Activated CD4-positive, CD25-positive, alpha-beta regulatory T cell treated with anti-CD3 and anti-CD28 coated beads, Interleukin-2, amount 50 U/mL, for 16 hours (primary cell): ENCODE results near the gene GPATCH2.
"Not testable (repeated sequence)": the region's sequence is repeated elsewhere in the genome, so short reads cannot be mapped to it uniquely, and the experiment has no call there.

Experiments used
- DNase-seq: peaks from one replicate; pipeline ENCODE4 v3.0.0-alpha.2; 2020; ENCODE audit warnings: low read depth, low spot score

The GPATCH2 gene

DNA sequence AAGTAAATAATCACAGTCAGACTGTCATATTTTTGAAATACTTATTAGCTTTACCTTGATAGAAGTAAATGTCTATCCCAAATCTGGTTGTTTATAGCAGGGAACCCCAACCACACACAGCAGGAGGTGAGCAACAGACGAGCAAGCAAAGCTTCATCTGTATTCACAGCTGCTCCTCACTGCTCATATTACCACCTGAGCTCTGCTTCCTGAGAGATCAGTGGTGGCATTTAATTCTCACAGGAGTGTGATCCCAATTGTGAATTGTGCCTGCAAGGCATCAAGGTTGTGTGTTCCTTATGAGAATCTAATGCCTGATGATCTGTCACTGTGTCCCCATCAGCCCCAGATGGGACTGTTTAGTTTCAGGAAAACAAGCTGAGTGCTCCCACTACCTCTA is 104.3 kb downstream of the GPATCH2 start:
- no peak for DNase-seq

DNA sequence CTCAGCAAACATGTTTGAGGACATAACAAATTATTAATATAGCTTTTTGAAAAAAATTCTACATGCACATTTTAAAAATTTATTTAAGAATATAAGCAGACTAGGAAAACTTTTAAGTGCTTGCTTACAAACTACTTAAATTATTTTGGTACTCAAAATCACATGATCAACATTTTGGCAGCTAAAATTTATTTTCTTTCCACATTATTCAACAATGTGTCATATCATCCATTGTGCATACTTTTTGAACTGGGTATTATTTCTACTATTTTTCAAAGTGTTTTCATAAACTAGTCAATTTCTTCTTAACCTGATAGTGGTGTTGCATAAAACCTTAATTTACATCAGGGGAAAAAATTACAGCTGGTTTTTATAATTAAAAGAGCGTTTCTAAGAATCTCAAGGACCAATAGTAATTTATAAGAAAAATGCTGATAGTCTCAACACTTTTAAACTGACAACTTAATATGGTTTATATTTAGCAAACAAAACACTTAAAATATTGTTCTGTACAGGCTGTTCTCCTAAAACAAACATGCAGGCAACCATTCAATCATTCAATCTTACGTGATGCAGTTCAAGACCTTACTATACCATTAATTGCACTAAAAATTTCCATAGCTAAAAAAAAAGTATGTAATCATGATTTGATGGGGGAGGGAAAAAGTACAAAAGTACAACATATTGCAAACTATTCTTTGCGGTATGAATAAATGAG is 105.0 kb downstream of the GPATCH2 start:
- no peak for DNase-seq

DNA sequence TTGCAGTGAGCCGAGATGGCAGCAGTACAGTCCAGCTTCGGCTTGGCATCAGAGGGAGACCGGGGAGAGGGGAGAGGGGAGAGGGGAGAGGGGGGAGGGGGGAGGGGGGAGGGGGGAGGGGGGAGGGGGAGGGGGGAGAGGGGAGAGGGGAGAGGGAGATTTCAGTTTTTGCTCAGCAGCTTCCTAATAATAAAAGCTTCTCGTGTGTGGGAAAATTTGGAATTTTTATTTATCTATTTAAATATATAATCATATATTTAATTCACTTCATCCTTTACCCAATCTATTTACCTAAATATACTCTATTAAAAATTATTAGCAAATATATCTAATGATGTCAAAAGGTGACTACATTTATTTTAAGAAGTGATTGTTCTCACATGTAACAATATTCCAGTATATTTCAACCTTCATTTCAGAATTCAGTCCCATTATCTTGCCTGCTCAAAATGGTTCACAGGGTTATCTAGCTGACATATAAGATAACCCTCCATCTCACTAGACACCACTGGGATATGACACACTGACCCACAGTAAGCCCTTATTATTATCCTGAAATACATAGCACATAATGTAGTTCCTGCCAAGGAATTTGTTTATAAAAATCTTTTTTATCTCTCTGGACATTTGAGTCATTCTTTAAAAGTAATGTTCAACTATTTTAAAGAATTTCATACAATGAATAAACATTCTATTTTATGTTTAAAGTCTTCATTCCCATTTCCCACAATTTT is 105.9 kb downstream of the GPATCH2 start:
- no peak for DNase-seq

DNA sequence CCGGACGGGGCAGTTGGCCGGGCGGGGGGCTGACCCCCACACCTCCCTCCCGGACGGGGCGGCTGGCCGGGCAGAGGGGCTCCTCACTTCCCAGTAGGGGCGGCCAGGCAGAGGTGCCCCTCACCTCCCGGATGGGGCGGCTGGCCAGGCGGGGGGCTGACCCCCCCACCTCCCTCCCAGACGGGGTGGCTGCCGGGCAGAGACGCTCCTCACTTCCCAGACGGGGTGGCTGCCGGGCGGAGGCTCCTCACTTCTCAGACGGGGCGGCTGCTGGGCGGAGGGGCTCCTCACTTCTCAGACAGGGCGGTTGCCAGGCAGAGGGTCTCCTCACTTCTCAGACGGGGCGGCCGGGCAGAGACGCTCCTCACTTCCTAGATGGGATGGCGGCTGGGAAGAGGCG is 107.0 kb downstream of the GPATCH2 start:
- not testable (repeated sequence) for DNase-seq

DNA sequence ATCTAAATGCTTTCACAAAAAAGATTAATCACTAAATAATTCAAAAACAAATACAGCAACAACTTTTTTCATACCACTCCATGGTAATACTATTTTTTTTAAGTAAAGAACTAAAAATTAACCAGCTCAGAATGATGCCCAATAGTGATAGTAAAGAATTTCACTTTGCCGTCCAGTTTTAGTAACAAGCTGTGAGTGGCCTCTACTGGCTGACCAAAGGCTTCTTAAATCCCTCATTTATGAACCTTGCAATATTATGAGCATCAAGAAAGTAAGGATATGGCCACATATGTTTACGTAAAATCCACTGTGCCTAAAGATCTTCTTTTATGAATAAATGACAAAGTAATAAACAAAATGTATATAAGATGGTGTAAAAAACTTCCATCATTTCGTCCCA is 108.6 kb downstream of the GPATCH2 start:
- no peak for DNase-seq

DNA sequence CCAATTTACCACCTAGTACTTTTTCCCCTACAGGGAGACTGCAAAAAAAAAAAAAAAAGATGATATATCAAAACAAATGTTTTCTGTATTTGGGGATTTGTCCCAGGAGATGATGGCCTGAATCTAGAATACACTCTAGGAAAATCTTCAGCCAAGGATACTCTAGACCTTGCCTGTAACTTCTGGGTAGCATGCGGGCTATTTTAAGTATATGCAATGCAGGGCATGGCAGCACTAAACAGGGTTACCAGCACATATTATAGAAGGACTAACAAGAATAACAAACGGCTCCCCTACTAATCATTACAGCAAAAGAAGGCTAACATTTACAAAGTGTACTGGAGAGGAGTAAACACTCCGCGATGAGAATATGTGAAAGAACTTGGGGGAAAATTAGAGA is 109.6 kb downstream of the GPATCH2 start:
- DNase-seq: no peak

DNA sequence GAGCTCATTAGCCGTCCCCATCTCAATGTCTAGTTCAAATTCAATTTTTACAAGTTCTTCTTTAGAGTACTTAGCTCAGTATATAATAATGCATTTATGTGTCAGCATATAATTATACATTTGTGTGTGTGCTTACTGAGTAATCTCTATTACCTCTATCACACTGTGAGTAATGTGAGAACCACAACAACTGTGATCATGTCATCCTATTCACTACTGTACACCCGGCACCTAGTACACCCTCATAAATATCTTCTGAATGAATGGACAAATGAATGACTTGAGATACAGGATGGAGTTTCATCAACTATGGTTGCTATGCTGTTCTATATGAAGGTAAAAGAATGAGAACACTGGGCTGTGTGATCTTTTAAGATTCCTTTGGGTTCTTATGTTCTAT is 124.0 kb downstream of the GPATCH2 start:
- no peak for DNase-seq

DNA sequence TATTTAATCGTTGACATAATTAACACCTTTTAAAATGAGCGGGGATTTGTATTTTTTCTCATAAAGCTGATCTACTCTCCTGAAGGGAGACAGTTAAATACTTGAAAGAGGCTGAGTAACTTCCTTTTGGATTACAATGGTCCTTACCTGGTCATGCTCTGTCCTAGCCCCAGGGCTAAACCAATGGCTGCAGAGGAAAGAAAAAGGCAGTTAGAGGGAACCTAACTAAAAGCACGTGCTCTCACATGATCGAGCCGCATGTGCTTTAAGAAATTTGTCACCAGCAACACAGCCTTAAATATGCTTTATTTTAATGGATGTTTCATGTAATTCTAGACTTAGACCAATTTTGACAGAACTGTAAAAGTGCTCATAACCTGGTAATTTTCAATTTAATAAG is 132.7 kb downstream of the GPATCH2 start:
- DNase-seq: no peak

DNA sequence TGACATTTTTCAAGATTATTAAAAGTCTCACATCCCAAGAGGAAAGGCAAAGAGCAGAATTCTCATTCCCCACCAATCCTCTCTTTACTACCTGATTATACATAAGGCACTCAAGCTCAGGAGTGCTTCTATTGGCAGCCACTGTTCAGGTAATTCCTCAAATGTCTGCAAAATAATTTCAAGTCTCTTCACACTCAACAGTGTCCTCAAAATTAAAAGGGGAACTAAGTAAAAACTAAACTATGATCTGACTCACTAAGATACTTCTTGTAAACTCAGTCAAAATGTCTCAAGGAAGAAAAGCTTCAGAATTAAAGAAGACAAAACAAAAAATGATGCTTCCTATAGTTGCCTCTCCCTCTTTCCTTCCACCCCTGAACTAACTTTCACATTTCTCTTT is 135.6 kb downstream of the GPATCH2 start:
- no peak for DNase-seq

DNA sequence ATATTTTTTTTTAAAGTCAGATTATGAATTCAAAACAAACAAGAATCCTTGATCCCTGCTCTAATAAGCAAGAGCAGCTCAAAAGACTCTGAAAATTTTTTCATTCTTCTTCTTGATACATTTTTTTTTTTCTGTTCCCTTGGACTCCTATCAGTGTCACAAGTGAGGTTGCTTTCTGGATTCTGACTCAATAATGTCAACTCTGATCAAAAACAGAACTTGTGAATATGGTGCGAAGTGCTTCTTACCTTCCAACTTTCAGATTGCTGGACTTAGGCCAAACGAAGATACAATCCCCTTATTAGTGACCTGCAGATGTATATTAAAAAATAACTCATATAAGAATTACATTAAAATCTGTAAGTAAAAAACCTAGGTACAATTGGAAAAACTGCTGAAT is 136.1 kb downstream of the GPATCH2 start:
- no peak for DNase-seq

DNA sequence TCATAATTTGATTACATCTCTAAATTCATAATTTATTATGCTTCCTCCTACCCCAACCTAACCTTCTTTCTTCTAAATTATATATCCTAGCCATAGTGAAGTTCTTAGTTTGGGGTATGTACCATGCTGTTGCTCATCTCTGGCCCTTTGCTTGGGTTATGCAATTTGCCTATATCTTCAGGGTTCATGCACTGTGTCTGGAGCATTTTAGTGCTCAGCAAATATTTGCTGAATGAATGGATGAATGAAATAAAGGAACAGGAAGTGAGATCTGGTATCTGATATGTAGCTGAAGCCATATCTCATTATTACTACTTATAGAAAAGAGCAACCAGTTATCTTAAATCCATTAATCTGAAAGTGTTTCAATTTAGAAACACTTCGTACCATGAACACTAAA is 137.6 kb downstream of the GPATCH2 start:
- no peak for DNase-seq

DNA sequence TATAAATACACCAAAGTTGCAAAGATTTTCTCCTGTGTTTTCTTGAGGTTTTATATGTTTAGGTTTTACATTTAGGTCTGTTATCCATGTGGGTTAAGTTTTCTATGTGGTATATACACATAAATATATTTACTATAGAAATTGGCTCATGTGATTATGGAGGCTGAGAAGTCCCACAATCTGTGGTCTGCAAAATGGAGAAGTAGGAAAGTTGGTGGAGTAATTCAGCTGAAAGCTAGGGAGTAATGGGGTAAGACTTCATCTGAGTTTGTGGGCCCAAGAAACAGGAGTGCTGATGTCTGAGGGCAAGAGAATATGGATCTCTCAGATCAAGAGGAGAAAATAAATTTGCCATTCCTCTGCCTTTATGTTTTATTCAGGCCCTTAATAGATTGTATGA is 146.0 kb downstream of the GPATCH2 start:
- no peak for DNase-seq

DNA sequence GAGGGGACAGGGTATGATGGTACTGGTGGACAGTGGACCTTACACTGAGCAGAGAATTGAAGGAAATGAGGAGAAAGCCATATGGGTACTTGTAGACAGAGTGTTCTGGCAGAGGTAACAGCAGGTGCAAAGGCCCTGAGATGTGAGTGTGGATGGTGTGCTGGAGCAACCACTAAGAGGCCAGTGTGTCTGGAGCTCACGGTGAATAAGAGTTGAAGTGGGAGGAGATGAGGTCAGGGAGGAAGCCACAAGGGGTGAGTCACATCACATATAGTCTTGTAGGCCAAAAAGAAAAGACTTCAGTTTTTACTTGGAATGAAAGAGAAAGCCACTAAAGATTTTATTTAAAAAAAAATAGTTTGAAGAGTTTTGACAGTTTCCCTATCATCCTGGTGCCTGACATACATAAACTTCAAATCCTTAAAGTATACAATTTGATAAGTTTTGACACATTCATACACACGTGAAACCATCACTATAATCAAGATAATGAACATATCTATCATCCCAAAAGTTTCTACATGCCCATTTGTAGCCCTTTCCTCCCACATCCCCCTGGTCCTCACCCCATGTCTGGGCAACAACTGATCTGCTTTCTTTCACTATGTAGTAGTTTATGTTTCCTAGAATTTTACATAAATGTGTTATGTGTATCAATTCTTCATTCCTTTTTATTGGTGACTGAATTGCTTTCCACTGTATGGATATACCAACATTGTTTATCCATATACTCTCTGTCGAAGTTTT is 148.4 kb downstream of the GPATCH2 start:
- no peak for DNase-seq

DNA sequence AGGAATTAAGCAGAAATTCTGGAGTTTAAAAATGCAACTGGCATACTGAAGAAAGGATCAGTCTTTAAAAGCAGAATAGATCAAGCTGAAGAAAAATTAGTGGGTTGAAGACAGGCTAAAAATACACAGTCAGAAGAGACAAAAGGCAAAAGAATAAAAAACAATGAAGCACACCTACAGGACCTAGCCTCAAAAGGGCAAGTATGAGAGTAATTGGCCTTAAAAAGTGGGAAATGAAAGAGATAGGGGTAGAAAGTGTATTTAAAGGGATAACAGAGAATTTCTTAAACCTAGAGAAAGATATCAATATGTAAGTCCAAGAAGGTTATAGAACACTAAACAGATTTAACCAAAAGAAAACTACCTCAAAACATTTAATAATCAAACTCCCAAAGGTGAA is 152.4 kb downstream of the GPATCH2 start:
- no peak for DNase-seq

DNA sequence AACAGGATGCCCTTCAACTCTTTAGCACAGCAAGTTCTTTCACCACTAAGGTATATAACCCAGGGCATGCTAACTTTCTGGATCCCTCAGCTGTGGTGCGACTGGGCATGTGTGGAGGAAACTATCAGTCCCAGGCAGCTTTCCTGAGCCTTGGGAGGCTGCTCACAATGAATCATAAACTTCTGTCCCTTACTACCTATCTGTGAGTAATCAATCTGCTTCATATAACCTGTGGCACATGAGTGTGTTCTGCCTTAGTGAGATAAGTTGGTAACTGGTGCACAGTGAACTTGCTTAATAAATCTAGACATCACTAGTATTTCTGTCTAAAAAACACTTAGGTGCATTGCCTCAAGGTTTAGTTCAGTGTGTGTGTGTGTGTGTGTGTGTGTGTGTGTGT is 158.0 kb downstream of the GPATCH2 start:
- DNase-seq: no peak

DNA sequence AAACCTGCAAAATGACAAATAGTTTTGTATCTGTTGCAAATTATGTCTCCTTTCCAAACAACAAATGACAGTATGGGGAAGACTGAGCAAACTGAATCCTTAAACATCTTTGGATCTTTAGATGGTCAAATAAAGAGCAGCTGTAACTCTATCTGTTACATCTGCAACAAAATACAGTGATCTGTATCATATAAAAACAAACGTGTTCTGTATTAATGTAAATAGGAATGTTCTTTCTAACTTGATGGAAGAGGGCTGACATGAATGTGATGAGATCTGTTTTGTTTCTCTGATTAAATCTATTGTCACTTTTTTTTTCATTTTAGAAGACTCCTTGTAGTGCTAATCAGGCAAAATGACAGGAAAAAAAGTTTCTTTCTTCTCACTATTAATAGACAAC is 159.5 kb downstream of the GPATCH2 start:
- DNase-seq: no peak

DNA sequence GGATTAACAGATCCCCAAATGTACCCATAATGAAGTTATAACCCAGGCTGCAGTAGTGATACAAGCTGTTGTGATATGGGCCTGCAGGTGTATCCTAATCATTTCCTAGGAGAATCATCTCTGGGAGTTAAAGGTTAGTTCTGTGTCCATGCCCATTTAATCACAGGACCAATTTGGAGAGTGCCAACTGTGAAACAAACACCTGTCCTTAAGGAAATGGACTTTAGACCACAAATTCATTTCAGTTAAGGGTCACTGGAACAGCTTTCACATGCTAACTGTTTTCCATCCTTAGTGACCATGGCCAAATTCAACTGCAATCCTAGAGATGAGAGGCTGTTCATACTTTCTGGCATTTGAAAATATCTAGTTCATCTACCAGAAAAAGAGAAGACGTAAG is 160.9 kb downstream of the GPATCH2 start:
- DNase-seq: no peak

DNA sequence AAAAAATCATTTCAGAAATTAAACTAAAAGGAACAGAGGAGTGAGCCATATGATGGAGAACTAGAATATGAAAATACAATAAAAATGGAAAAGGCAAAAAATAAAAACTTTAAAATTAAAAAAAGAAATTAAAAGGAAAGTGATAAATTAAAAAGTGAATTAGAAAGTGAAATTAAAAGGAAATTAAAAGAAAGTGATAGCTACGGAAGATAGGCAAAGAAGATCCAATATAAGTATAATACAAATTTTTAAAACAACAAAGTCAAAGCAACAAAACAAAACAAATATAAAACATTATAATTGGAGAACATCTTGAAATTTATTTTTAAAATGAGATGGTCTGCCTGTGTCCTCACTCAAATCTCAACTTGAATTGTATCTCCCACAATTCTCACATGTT is 165.8 kb downstream of the GPATCH2 start:
- no peak for DNase-seq

DNA sequence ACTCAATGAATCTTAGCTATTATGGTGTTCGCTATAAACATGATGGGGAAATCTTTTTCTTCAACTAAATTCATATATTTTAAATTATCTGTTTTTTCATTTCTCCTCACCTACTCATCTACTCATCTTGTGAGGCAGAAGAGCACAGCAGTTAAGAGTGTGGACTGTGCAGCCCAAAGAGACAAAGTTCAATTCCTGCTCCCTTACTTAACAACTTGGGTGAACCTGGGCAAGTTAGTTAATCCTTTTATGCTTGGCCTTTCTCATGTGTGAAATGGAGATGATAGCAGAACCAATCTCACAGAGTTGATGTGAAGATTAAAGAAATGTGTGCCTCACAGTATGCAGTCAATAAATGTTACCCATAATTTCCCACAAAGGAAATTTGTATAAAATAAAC is 168.2 kb downstream of the GPATCH2 start:
- no peak for DNase-seq

DNA sequence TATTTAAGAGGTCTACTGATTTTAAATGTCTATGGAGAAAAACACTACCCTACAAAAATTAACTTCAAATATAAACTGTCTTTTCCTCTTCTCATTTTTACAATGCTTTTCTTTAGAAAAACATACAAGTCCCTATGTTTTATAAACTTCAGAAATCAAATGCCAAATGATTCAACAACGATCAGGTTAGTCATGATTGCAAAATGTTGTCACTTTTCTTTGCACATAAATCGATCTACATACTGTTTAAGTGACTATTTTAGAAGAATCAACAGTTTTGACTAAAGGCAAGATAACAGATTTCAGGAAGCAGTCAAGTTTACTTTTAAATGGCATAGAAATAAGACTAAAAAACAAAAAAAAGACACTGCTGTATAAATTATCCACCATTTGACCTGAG is 168.7 kb downstream of the GPATCH2 start:
- DNase-seq: no peak

DNA sequence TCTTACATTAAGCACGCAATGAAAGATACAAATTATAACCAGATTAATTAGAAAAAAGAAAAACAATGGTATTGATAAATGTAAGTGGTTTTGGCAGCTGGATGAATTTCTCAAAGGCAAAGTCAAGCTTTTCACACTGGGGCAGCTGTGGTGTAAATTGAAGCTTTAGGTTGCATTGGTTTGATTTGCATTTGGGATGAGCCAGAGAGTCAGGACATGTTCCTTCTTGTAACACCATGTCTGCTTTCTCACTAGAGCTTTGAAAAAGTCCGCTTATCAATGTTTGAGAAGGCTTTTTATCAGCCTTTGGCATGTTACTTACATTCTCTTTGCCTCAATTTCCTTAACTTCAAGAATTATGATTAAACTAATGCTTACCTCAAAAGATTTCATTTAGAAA is 173.9 kb downstream of the GPATCH2 start:
- DNase-seq: no peak

DNA sequence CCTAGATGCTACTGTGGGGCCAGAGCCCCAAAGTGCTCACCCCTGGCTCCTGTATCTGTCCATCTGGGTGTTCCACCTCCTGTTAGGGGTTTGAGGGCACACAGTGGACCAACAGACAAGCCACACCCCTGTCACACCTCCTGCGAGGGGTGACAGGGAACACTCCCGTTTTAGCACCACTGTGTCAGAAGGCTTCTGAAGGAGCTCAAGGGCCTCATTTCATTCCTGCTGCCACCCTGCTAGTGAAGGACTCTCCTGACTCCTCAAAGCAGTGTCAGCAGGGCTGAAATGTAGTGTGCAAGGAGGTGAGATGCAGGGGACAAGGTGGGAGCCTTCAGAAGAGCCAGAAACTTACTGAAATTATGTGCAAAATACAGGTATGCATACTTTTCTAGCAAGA is 174.6 kb downstream of the GPATCH2 start:
- no peak for DNase-seq

DNA sequence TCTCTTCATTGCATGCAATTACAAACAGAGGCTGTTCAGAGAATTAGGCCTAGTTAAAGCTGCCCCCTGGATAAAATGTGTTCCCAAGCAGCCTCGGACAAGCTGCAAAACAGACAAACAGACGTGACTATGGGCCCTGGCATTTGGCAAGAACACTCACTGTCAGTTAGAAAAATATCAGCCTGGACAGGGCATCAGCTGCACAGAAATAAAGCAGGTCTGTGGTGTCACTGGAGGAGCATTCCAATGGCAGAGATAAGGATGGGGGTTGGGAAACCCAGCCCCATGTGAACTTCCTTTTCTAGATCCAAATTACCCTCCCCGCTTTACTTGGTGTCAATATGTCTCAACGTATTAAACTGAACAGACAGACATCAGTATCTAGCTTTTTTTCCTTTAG is 177.1 kb downstream of the GPATCH2 start:
- DNase-seq: no peak
